Measurements from ENCODE around the gene EDEM3.

The EDEM3 gene

DNA sequence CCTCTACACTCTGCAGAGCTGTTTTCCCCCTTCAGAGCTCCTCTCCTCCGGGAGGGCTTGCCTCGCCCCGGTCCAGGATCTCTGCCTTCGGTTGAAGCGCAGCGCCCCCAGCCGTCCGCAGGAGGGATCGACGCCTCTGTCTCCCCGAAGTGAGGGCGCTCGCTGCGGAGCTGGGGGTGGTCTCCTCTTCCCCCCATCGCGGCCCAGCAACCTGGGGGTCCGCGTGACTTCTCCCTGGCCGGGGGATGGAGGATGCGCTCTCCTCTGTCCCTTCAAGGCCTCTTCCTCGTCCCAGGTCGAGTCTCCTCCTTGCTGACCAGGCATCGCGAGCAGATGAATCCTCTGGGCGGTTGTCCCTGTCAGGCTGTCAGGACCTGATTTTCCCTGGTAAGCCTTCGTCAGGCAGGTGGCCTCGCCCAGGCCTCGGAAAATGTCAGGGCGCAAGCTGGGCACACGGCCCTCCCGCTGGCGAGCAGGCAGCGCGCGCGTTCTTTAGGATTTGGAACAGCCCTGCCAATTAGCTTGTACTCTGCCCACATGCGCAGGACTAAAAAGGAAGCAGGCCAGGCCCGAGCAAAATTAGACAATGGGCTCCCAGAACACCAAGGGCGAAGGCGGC, 90.5 kb downstream of the EDEM3 start:
- peak; percentile 36 for DNase-seq

DNA sequence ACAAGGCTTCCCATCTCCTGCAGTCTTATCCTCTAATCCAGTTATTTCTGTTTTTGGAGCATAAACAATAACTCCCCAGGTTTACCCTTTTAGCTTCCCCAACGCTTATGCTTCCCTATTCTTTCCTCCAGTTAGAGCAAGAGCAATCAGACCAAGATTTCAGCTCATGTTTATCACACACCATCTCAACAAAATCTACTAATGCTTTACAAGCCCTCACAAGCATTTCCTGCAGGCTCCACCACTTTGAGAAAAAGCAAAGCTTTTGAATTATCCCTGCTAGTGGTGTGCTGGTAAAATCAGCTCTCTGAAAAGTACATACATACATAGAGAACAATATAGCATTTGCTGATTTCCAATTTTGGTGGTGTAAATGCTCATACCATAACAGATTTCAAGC, 92.9 kb downstream of the EDEM3 start:
- DNase-seq = no peak

- DNase-seq = no peak
Measured at GRCh38 chr1:184660462-184661191, 94.0 kb downstream of the EDEM3 start.

- no peak for DNase-seq
Measured at GRCh38 chr1:184658055-184658454, 96.6 kb downstream of the EDEM3 start.

GRCh38 chr1:184656221-184656620, 98.4 kb downstream of the EDEM3 start:
- DNase-seq = no peak

GRCh38 chr1:184655185-184655584, 99.5 kb downstream of the EDEM3 start:
- DNase-seq = no peak

GRCh38 chr1:184650177-184650866, 104.3 kb downstream of the EDEM3 start:
- DNase-seq = no peak

DNA sequence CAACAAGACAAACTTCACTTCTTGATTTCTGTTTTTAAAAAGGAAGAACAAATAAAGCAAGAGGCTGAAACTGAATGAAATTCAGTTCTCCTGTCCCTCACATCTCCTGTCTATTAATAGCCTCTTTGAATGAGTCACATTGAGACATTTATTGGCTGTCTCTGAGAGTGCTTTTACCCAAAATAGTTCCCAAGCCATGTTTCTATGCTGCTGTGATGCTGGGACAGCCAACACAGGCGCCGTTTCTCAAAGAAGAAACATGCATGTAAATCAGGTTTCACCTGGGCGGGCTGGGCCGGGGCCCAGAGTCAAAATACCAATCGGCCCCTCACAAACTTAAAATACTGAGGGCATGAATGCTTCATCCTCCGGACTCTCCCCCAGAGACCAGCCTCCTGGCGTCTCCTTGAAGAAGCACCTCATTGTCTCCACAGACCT, 105.2 kb downstream of the EDEM3 start:
- no peak for DNase-seq

GRCh38 chr1:184648856-184649201, 105.8 kb downstream of the EDEM3 start:
- no peak for DNase-seq

- DNase-seq = no peak
Measured at GRCh38 chr1:184648160-184648855, 106.3 kb downstream of the EDEM3 start.

DNA sequence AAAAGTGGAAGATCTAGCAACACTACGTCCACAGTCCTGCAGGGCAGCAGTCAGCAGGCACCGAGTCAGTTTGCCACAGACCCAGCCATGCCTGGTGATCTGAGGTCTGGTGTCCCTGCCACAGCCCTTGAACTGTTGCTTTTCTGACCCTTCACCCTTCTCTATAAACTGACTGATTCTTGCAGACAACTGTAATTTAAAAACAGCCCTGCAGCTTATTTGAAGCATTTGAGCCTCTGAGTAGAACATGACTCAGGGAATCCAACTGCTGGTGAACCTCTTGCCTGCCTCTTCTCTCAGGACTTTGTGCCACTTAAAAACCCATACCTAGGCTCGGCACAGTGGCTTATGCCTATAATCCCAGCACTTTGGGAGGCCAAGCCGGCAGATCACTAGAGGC, 107.2 kb downstream of the EDEM3 start:
- no peak for DNase-seq

DNA sequence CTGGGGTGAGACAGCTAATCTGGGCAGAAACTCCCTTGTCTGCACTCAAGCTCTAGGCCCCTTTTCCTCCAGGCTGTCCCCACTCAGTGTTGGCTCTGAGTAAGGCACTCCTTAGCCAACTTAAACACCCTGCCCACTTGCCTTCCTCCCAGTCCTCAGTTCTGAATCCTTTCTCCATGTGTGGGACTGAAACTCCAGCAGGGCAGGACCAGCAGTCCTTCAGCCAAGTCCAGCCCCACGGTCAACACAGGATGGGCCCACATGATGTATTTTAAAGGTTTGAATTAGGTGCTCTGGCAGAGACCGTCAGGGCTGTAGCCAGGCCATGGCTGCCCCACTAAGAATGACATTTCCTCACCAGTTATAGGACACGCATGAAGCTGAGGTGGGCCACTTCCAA, 107.8 kb downstream of the EDEM3 start:
- no peak for DNase-seq

- DNase-seq = no peak
Measured at GRCh38 chr1:184646178-184646701, 108.4 kb downstream of the EDEM3 start.

DNA sequence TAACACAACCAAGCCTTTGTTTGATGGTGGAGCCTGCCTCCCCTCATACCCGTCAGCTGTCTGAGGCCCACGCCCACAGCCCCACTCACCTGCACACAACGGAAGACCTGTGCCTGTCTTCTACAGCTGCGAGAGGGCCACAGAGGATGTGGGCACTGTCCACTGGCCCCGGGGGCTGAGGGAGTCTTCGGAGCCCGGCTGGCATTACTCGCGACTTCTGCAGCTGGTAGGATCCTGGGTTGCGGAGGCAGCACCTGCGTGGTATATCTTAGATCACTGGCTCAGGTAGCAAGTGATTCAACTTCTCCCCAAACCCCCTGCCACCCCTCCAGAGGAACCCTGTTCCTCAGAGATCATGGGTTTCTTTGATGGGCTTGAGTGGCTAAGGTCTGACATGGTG, 109.9 kb downstream of the EDEM3 start:
- DNase-seq = no peak

DNA sequence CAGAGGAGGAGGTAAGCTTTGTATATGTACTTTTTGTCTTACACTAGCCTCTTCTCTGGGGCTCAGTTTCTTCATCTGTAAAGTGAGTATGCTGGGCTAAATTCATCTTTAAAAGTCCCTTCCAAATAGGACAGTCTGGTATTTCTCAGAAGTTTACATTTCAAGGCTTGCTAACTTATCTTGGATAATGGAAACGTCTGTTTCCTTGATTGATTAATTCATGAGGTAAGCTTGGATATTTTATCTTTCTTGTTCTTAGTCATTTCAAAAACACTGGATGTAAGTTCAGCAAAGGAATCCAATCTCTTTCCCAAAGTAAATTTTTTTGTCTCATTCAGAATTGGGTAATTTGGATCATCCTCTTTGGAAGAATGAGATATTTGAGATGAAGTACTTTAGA, 111.0 kb downstream of the EDEM3 start:
- no peak for DNase-seq

DNA sequence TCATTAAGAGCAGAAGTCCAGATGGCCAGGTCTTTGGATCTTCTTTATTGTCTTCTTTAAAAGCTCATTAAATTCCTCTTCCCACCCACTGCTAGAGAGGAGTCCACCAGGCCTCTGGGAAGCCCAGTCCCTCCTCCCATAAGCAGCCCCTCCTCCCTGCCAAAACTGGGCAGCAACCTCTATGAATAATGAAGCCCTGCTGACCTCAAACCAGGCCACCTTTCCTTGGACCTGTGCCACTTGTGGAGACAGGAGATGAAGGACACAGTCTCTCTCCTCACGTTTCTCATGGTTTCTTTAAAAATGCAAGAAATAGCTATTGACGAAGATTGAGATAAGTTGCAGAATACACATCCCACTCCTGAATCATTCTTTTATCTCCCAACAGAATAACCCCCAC, 112.8 kb downstream of the EDEM3 start:
- DNase-seq = no peak

DNA sequence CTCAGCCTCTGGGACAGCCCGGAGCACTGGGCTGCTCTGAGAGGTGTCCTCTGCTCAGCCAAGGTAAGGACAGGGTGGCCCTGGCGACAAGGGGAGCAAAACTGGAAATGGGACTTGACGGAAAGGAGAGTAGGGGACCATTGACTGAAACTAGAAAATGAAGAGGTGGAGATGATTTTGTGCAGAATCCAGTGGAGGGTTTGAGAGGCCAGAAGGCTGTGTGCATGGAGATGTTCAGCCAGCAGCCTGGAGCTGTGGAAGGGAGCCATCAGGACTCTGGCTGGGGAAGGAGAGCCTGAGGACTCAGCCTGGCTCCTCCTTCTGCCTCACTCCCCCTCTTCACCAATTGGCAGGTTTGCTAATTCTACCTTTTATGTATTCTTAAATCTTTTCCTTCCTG, 114.2 kb downstream of the EDEM3 start:
- no peak for DNase-seq
